ENCODE results near the gene EMC7.

Gene EMC7

GRCh38 chr15:34038023-34038870 is 63.4 kb downstream of the EMC7 start:
- DNase-seq = peak; percentile 29 to 85
